IMR-90 (cell line): ENCODE results near the gene CCSER1. TPM values are rescaled to one million over a fixed set of nuclear protein-coding genes. Genes with fewer than 3 reads are reported as not detected.

Experiments used
- ATAC-seq: fragments of 200-7000 bp; cut with Tn5 transposase; 2 replicates; pipeline ENCODE4 v1.9.1; 2020; ENCODE audit warnings: low read depth, mild to moderate bottlenecking, moderate library complexity
- BruUV-seq: library from RNA; stranded (reverse); fragments of 400-500 nt; replicated peaks from 2 replicates; lab custom pipeline; 2021; lab: Mats Ljungman, UMichigan
- CTCF ChIA-PET: fragments of 300-600 bp; formaldehyde crosslinking; extraction: SDS; loops from one replicate; lab custom pipeline; 2021; ENCODE audit warnings: antibody characterized with exemption; lab: Yijun Ruan, JAX
- POLR2A ChIA-PET: fragments of 300-600 bp; sonication (Branson Sonifier 250); formaldehyde crosslinking; loops from one replicate; lab custom pipeline; 2022; ENCODE audit warnings: antibody characterized with exemption; ENCODE audit not compliant: unreplicated experiment; lab: Charles Lee
- DNase-seq: peaks from one replicate; pipeline ENCODE4 v3.0.0; 2013
- H2AFZ ChIP-seq: replicated peaks from 2 replicates; pipeline ENCODE3; 2013; ENCODE audit warnings: low read length, mild to moderate bottlenecking; ENCODE audit not compliant: poor library complexity
- H2AK5ac ChIP-seq: 2 replicates; pipeline ENCODE4 v1.6.1; 2013; ENCODE audit warnings: low read depth, low read length, inconsistent platforms
- H2AK9ac ChIP-seq: replicated peaks from 2 replicates; pipeline ENCODE3; 2013; ENCODE audit warnings: mild to moderate bottlenecking, low read depth, low read length, moderate library complexity; ENCODE audit not compliant: poor library complexity
- H2BK120ac ChIP-seq: 2 replicates; pipeline ENCODE4 v1.6.1; 2013; ENCODE audit warnings: low read depth, low read length, inconsistent platforms
- H2BK15ac ChIP-seq: 3 replicates; pipeline ENCODE4 v1.6.1; 2013; ENCODE audit warnings: low read depth, low read length, inconsistent platforms
- H2BK20ac ChIP-seq: 2 replicates; pipeline ENCODE4 v1.6.1; 2013; ENCODE audit warnings: low read depth, mild to moderate bottlenecking, inconsistent platforms, low read length, moderate library complexity
- H2BK5ac ChIP-seq: 2 replicates; pipeline ENCODE4 v1.6.1; 2013; ENCODE audit warnings: mild to moderate bottlenecking, low read depth, low read length, inconsistent platforms; ENCODE audit not compliant: poor library complexity, severe bottlenecking
- H3K14ac ChIP-seq: replicated peaks from 2 replicates; pipeline ENCODE4 v1.6.1; 2013; ENCODE audit warnings: low read depth, low read length, inconsistent platforms
- H3K18ac ChIP-seq: 2 replicates; pipeline ENCODE4 v1.6.1; 2013; ENCODE audit warnings: low read depth, low read length, control low read depth
- H3K23ac ChIP-seq: 2 replicates; pipeline ENCODE4 v1.6.1; 2013; ENCODE audit warnings: low read depth, low read length, inconsistent platforms
- H3K27ac ChIP-seq: 2 replicates; pipeline ENCODE4 v1.5.1; 2013; ENCODE audit warnings: mild to moderate bottlenecking, control low read depth, low read length; ENCODE audit not compliant: insufficient read depth
- H3K27me3 ChIP-seq: 2 replicates; pipeline ENCODE4 v1.6.1; 2013; ENCODE audit warnings: low read length; ENCODE audit not compliant: control insufficient read depth, insufficient read depth
- H3K36me3 ChIP-seq: 2 replicates; pipeline ENCODE4 v1.6.1; 2013; ENCODE audit warnings: low read length, mixed read lengths; ENCODE audit not compliant: control insufficient read depth, insufficient read depth
- H3K4ac ChIP-seq: 2 replicates; pipeline ENCODE4 v1.6.1; 2013; ENCODE audit warnings: low read depth, low read length, inconsistent platforms
- H3K4me1 ChIP-seq: 2 replicates; pipeline ENCODE4 v1.6.1; 2013; ENCODE audit warnings: low read length, mixed read lengths; ENCODE audit not compliant: control insufficient read depth, insufficient read depth
- H3K4me2 ChIP-seq: 2 replicates; pipeline ENCODE4 v1.6.1; 2013; ENCODE audit warnings: low read depth, mild to moderate bottlenecking, control low read depth, low read length, moderate library complexity
- H3K4me3 ChIP-seq: 2 replicates; pipeline ENCODE4 v1.5.1; 2013; ENCODE audit warnings: low read depth, mild to moderate bottlenecking, control low read depth, low read length, moderate library complexity; ENCODE audit not compliant: insufficient read depth
- H3K56ac ChIP-seq: 2 replicates; pipeline ENCODE4 v1.6.1; 2013; ENCODE audit warnings: low read length, inconsistent platforms; ENCODE audit not compliant: insufficient read depth; ENCODE audit errors: extremely low read depth
- H3K79me1 ChIP-seq, 2 experiments: 2 replicates each; pipeline ENCODE4 v1.6.1; 2013; ENCODE audit warnings: low read length in 2 of 2, inconsistent platforms in 1 of 2, low read depth in 1 of 2
- H3K9ac ChIP-seq: 2 replicates; pipeline ENCODE4 v1.6.1; 2013; ENCODE audit warnings: low read depth, low read length, control low read depth
- H3K9me1 ChIP-seq: 2 replicates; pipeline ENCODE4 v1.6.1; 2013; ENCODE audit warnings: low read length, inconsistent platforms; ENCODE audit not compliant: insufficient read depth
- H3K9me3 ChIP-seq: 2 replicates; pipeline ENCODE4 v1.6.1; 2013; ENCODE audit warnings: low read length; ENCODE audit not compliant: control insufficient read depth, insufficient read depth
- H4K20me1 ChIP-seq: 2 replicates; pipeline ENCODE4 v1.6.1; 2013; ENCODE audit warnings: low read length, inconsistent platforms; ENCODE audit not compliant: insufficient read depth
- H4K5ac ChIP-seq: 2 replicates; pipeline ENCODE4 v1.6.1; 2013; ENCODE audit warnings: mild to moderate bottlenecking, low read depth, low read length, control low read depth
- H4K8ac ChIP-seq, 2 experiments: 2 replicates each; pipeline ENCODE4 v1.6.1; 2013; ENCODE audit warnings: low read depth in 2 of 2, low read length in 2 of 2, control low read depth in 1 of 2, inconsistent platforms in 1 of 2
- H4K91ac ChIP-seq: 2 replicates; pipeline ENCODE4 v1.6.1; 2013; ENCODE audit warnings: low read depth, low read length, inconsistent platforms; ENCODE audit not compliant: insufficient read depth
- BHLHE40 ChIP-seq: fragments of 150-350 bp; IDR thresholded peaks from 2 replicates; pipeline ENCODE4 v1.6.1; 2016; ENCODE audit warnings: mild to moderate bottlenecking, low read depth, low read length
- CEBPB ChIP-seq: IDR thresholded peaks from 2 replicates; pipeline ENCODE4 v1.6.1; 2012; ENCODE audit warnings: low read depth, low read length, improper control_type of control experiment
- CTCF ChIP-seq: conservative IDR thresholded peaks from 2 replicates; pipeline ENCODE4 v1.5.1; 2012; ENCODE audit warnings: mild to moderate bottlenecking, low read depth, low read length, improper control_type of control experiment
- FOS ChIP-seq: fragments of 150-350 bp; IDR thresholded peaks from 2 replicates; pipeline ENCODE4 v1.6.1; 2016; ENCODE audit warnings: low read depth, low read length
- MAFK ChIP-seq: IDR thresholded peaks from 2 replicates; pipeline ENCODE4 v1.6.1; 2012; ENCODE audit warnings: low read depth, low read length, improper control_type of control experiment
- MAZ ChIP-seq: IDR thresholded peaks from 2 replicates; pipeline ENCODE4 v1.6.1; 2012; ENCODE audit warnings: low read depth, mild to moderate bottlenecking, low read length, improper control_type of control experiment, moderate library complexity, borderline replicate concordance
- MXI1 ChIP-seq: IDR thresholded peaks from 2 replicates; pipeline ENCODE4 v1.6.1; 2012; ENCODE audit warnings: low read depth, mild to moderate bottlenecking, low read length, moderate library complexity, borderline replicate concordance
- NFE2L2 ChIP-seq: fragments of 150-350 bp; IDR thresholded peaks from 2 replicates; pipeline ENCODE4 v1.6.1; 2016; ENCODE audit warnings: low read depth, mild to moderate bottlenecking, low read length
- POLR2A ChIP-seq: IDR thresholded peaks from 2 replicates; pipeline ENCODE4 v1.6.1; 2012; ENCODE audit warnings: mild to moderate bottlenecking, low read depth, low read length
- RAD21 ChIP-seq: IDR thresholded peaks from 2 replicates; pipeline ENCODE4 v1.6.1; 2012; ENCODE audit warnings: low read length, improper control_type of control experiment
- RCOR1 ChIP-seq: IDR thresholded peaks from 2 replicates; pipeline ENCODE4 v1.6.1; 2012; ENCODE audit warnings: mild to moderate bottlenecking, low read length, improper control_type of control experiment; ENCODE audit not compliant: insufficient replicate concordance
- RFX5 ChIP-seq: IDR thresholded peaks from 2 replicates; pipeline ENCODE4 v1.8.0; 2012; ENCODE audit warnings: low read depth, mild to moderate bottlenecking, low read length, moderate library complexity
- SMC3 ChIP-seq: fragments of 150-350 bp; IDR thresholded peaks from 2 replicates; pipeline ENCODE4 v1.6.1; 2016; ENCODE audit warnings: low read depth, mild to moderate bottlenecking, antibody characterized with exemption, low read length, moderate library complexity
- WGBS, 2 experiments: methylation state at CpG; one replicate each; pipeline versions ENCODE4 v1.1.5 to v1.1.7; 2013; ENCODE audit warnings: missing lambda C conversion rate in 2 of 2; ENCODE audit not compliant: insufficient read length in 1 of 2; ENCODE audit errors: extremely low coverage in 2 of 2; 5-methylcytosine and 5-hydroxymethylcytosine counted together
- dilution Hi-C: fragments of 300-500 bp; cut with HindIII; formaldehyde crosslinking; loops from one replicate; pipeline ENCODE4 v1.14.3; 2018; ENCODE audit warnings: low sequenced_read_pairs; ENCODE audit not compliant: unreplicated experiment
- in situ Hi-C: fragments of 300-500 bp; cut with MboI; formaldehyde crosslinking; loops from 3 replicates; pipeline ENCODE4 v1.14.3; 2019; ENCODE audit warnings: low sequenced_read_pairs, inconsistent platforms, mixed read lengths
- intact Hi-C: fragments of 100-400 bp; cut with micrococcal nuclease; formaldehyde crosslinking; loops from 2 replicates; pipeline ENCODE4 v1.10.0; 2022
- polyA plus RNA-seq, 3 experiments: library from polyadenylated mRNA; depleted of rRNA; stranded (reverse); fragments of >200 nt; gene quantifications; 2 replicates each; pipeline ENCODE4 v1.2.3, GENCODE V29; 2012; ENCODE audit warnings: low replicate concordance in 1 of 3
- total RNA-seq: library from RNA; depleted of rRNA; stranded (reverse); fragments of >200 nt; gene quantifications from 2 replicates; pipeline ENCODE4 v1.2.3, GENCODE V29; 2012
- TF ChIP-seq, protein P1 (sequence below): fragments of 150-350 bp; IDR thresholded peaks from 2 replicates; pipeline ENCODE4 v1.6.1; 2017; ENCODE audit warnings: mild to moderate bottlenecking, antibody characterized with exemption, low read length, low read depth
- TF ChIP-seq, protein P2 (sequence below): fragments of 150-350 bp; IDR thresholded peaks from 2 replicates; pipeline ENCODE4 v1.6.1; 2016; ENCODE audit warnings: low read depth, mild to moderate bottlenecking, low read length, moderate library complexity, borderline replicate concordance

The CCSER1 gene
- total and polyA plus RNA-seq, 2 of the 4 experiments (the other 2 are of a cell fraction), result not detected

GRCh38 chr4:91592125-91592524 is 1464.9 kb downstream of the CCSER1 start:
- no peak overlapping the region for H3K56ac ChIP-seq
- no peak overlapping the region for H3K18ac ChIP-seq
- H2AK5ac ChIP-seq, result no peak overlapping the region
- no peak overlapping the region for H2BK5ac ChIP-seq
- H2BK20ac ChIP-seq, result no peak overlapping the region
- no peak overlapping the region for H2AK9ac ChIP-seq
- no peak overlapping the region for H3K4me3 ChIP-seq
- DNase-seq (no peak), ATAC-seq (no peak)
- dilution Hi-C loops (no loop called here), in situ Hi-C loops (no loop called here), intact Hi-C loops (no loop called here)
- no peak overlapping the region for H4K8ac ChIP-seq
- no CpG with 5 or more reads among the region's 4 CpGs for WGBS, 2 experiments
- no TSS peak for BruUV-seq
- no peaks in the 10 kb centered on the region for H3K79me1 ChIP-seq
- no peaks in the 10 kb centered on the region for H3K9me3 ChIP-seq
- CTCF ChIA-PET, result no interaction called here
- H3K14ac ChIP-seq, result no peak overlapping the region
- H4K20me1 ChIP-seq, result no peaks in the 10 kb centered on the region
- POLR2A ChIA-PET, result no interaction called here
- H3K36me3 ChIP-seq, result no peaks in the 10 kb centered on the region
- TF ChIP-seq RAD21 (no peak), MXI1 (no peak), CEBPB (no peak), RCOR1 (no peak), MAZ (no peak), POLR2A (no peak), MAFK (no peak), BHLHE40 (no peak), FOS (no peak), RFX5 (no peak), CTCF (no peak), NFE2L2 (no peak), SMC3 (no peak)
- TF ChIP-seq, protein P1, sequence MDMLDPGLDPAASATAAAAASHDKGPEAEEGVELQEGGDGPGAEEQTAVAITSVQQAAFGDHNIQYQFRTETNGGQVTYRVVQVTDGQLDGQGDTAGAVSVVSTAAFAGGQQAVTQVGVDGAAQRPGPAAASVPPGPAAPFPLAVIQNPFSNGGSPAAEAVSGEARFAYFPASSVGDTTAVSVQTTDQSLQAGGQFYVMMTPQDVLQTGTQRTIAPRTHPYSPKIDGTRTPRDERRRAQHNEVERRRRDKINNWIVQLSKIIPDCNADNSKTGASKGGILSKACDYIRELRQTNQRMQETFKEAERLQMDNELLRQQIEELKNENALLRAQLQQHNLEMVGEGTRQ, result no peak
- TF ChIP-seq, protein P2, sequence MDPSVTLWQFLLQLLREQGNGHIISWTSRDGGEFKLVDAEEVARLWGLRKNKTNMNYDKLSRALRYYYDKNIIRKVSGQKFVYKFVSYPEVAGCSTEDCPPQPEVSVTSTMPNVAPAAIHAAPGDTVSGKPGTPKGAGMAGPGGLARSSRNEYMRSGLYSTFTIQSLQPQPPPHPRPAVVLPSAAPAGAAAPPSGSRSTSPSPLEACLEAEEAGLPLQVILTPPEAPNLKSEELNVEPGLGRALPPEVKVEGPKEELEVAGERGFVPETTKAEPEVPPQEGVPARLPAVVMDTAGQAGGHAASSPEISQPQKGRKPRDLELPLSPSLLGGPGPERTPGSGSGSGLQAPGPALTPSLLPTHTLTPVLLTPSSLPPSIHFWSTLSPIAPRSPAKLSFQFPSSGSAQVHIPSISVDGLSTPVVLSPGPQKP, result no peak
- no peak overlapping the region for H2BK15ac ChIP-seq
- H3K4ac ChIP-seq, result no peak overlapping the region
- no peak overlapping the region for H4K91ac ChIP-seq
- no peak overlapping the region for H3K23ac ChIP-seq
- H4K5ac ChIP-seq, result no peak overlapping the region
- H3K4me1 ChIP-seq, result no peaks in the 10 kb centered on the region
- no peak overlapping the region for H3K9ac ChIP-seq
- H3K27ac ChIP-seq, result no peak overlapping the region
- no peak overlapping the region for H2BK120ac ChIP-seq
- no peaks in the 10 kb centered on the region for H3K27me3 ChIP-seq
- H3K9me1 ChIP-seq, result no peaks in the 10 kb centered on the region
- no peak overlapping the region for H3K4me2 ChIP-seq
- H2AFZ ChIP-seq, result no peak overlapping the region
